ENCODE data around the gene MSL1.

- TF ChIP-seq CTCF (IDR thresholded peaks at IDR 0.05) (peak in 1 of 3 donors; percentile 74), POLR2A (IDR thresholded peaks at IDR 0.05) (no peak)
Observed at GRCh38 chr17:40168262-40168832, 46.6 kb downstream of the MSL1 start.
